ENCODE data around the gene NPAS3. TPM values are rescaled to one million over a fixed set of nuclear protein-coding genes. Genes with fewer than 3 reads are reported as not detected.

NPAS3 gene
- total and polyA plus RNA-seq, 11 donors, result 0.15 to 3.4 (median 0.92) TPM

GRCh38 chr14:33194551-33194950 lies 255.9 kb downstream of the NPAS3 start:
- DNase-seq (no peak), ATAC-seq (no peak)
- H3K4me1 ChIP-seq, result no peaks in the 10 kb centered on the region
- 92 to 94% (median 93%) methylated on average over 4 of the region's 4 CpGs for WGBS, 4 donors
- intact Hi-C loops (cut with DNase I), result loop anchor here in 1 of 10 donors (10.0 kb wide), 1 partner anchor 600 kb away; no protein-coding TSS in a partner anchor
- H3K27ac ChIP-seq, result no peak overlapping the region
- H3K4me3 ChIP-seq, result no peak overlapping the region
- H3K9me3 ChIP-seq, result peaks cover 0 to 4% (median 0%) of the 10 kb centered on the region in 12 donors
- H3K27me3 ChIP-seq, result no peaks in the 10 kb centered on the region
- no peaks in the 10 kb centered on the region for H3K36me3 ChIP-seq
- TF ChIP-seq CTCF (IDR thresholded peaks at IDR 0.05), result no peak
- no peak for TF ChIP-seq POLR2A (IDR thresholded peaks at IDR 0.05)

- no peak for TF ChIP-seq POLR2A (IDR thresholded peaks at IDR 0.05)
- no peak for TF ChIP-seq CTCF (IDR thresholded peaks at IDR 0.05)
- H3K36me3 ChIP-seq, result no peaks in the 10 kb centered on the region
- intact Hi-C loops (cut with DNase I), result loop anchor here in 1 of 10 donors (10.0 kb wide), 1 partner anchor 596 kb away; no protein-coding TSS in a partner anchor
- H3K4me3 ChIP-seq, result no peak overlapping the region
- no peaks in the 10 kb centered on the region for H3K27me3 ChIP-seq
- H3K9me3 ChIP-seq, result peaks cover 0 to 4% (median 0%) of the 10 kb centered on the region in 12 donors
- H3K27ac ChIP-seq, result no peak overlapping the region
- DNase-seq, result no peak
- ATAC-seq, result peak in 1 of 4 donors; percentile 20
- 95 to 99% (median 97%) methylated on average over 14 to 25 of the region's 25 CpGs for WGBS, 4 donors
- no peaks in the 10 kb centered on the region for H3K4me1 ChIP-seq
Measured at GRCh38 chr14:33198684-33199083, 260.0 kb downstream of the NPAS3 start.

- intact Hi-C loops (cut with DNase I), result no loop called here
Measured at GRCh38 chr14:33201116-33201515, 262.4 kb downstream of the NPAS3 start.

GRCh38 chr14:33206981-33207380 lies 268.3 kb downstream of the NPAS3 start:
- no peak overlapping the region for H3K4me3 ChIP-seq
- H3K9me3 ChIP-seq, result no peaks in the 10 kb centered on the region
- no peak for TF ChIP-seq CTCF (IDR thresholded peaks at IDR 0.05)
- TF ChIP-seq POLR2A (IDR thresholded peaks at IDR 0.05), result no peak
- ATAC-seq (no peak), DNase-seq (no peak)
- H3K27ac ChIP-seq, result no peak overlapping the region
- H3K4me1 ChIP-seq, result no peaks in the 10 kb centered on the region
- WGBS, 4 donors, result 54 to 65% (median 61%) methylated on average over 5 of the region's 5 CpGs
- intact Hi-C loops (cut with DNase I), result no loop called here
- H3K27me3 ChIP-seq, result no peaks in the 10 kb centered on the region
- no peaks in the 10 kb centered on the region for H3K36me3 ChIP-seq

More at GRCh38 chr14:33201116-33201515, 262.4 kb downstream of the NPAS3 start:
- DNase-seq, result no peak
- H3K9me3 ChIP-seq, result peaks cover 0 to 4% (median 0%) of the 10 kb centered on the region in 12 donors
- H3K4me1 ChIP-seq, result no peaks in the 10 kb centered on the region
- no peak for ATAC-seq
- H3K27me3 ChIP-seq, result no peaks in the 10 kb centered on the region
- WGBS, 4 donors, result 85 to 87% (median 85%) methylated on average over 2 of the region's 2 CpGs
- H3K27ac ChIP-seq, result no peak overlapping the region
- no peaks in the 10 kb centered on the region for H3K36me3 ChIP-seq
- no peak overlapping the region for H3K4me3 ChIP-seq
- TF ChIP-seq POLR2A (IDR thresholded peaks at IDR 0.05), result no peak
- TF ChIP-seq CTCF (IDR thresholded peaks at IDR 0.05), result no peak
